IMR-90 (cell line): ENCODE data around the gene ERBB4. TPM values are rescaled to one million over a fixed set of nuclear protein-coding genes. Genes with fewer than 3 reads are reported as not detected.

Experiments used
- ATAC-seq: fragments of 200-7000 bp; cut with Tn5 transposase; 2 replicates; pipeline ENCODE4 v1.9.1; 2020; ENCODE audit warnings: low read depth, mild to moderate bottlenecking, moderate library complexity
- BruUV-seq: library from RNA; stranded (reverse); fragments of 400-500 nt; replicated peaks from 2 replicates; lab custom pipeline; 2021; lab: Mats Ljungman, UMichigan
- CTCF ChIA-PET: fragments of 300-600 bp; formaldehyde crosslinking; extraction: SDS; loops from one replicate; lab custom pipeline; 2021; ENCODE audit warnings: antibody characterized with exemption; lab: Yijun Ruan, JAX
- POLR2A ChIA-PET: fragments of 300-600 bp; sonication (Branson Sonifier 250); formaldehyde crosslinking; loops from one replicate; lab custom pipeline; 2022; ENCODE audit warnings: antibody characterized with exemption; ENCODE audit not compliant: unreplicated experiment; lab: Charles Lee
- DNase-seq: peaks from one replicate; pipeline ENCODE4 v3.0.0; 2013
- H2AFZ ChIP-seq: replicated peaks from 2 replicates; pipeline ENCODE3; 2013; ENCODE audit warnings: low read length, mild to moderate bottlenecking; ENCODE audit not compliant: poor library complexity
- H2AK5ac ChIP-seq: 2 replicates; pipeline ENCODE4 v1.6.1; 2013; ENCODE audit warnings: low read depth, low read length, inconsistent platforms
- H2AK9ac ChIP-seq: replicated peaks from 2 replicates; pipeline ENCODE3; 2013; ENCODE audit warnings: mild to moderate bottlenecking, low read depth, low read length, moderate library complexity; ENCODE audit not compliant: poor library complexity
- H2BK120ac ChIP-seq: 2 replicates; pipeline ENCODE4 v1.6.1; 2013; ENCODE audit warnings: low read depth, low read length, inconsistent platforms
- H2BK15ac ChIP-seq: 3 replicates; pipeline ENCODE4 v1.6.1; 2013; ENCODE audit warnings: low read depth, low read length, inconsistent platforms
- H2BK20ac ChIP-seq: 2 replicates; pipeline ENCODE4 v1.6.1; 2013; ENCODE audit warnings: low read depth, mild to moderate bottlenecking, inconsistent platforms, low read length, moderate library complexity
- H2BK5ac ChIP-seq: 2 replicates; pipeline ENCODE4 v1.6.1; 2013; ENCODE audit warnings: mild to moderate bottlenecking, low read depth, low read length, inconsistent platforms; ENCODE audit not compliant: poor library complexity, severe bottlenecking
- H3K14ac ChIP-seq: replicated peaks from 2 replicates; pipeline ENCODE4 v1.6.1; 2013; ENCODE audit warnings: low read depth, low read length, inconsistent platforms
- H3K18ac ChIP-seq: 2 replicates; pipeline ENCODE4 v1.6.1; 2013; ENCODE audit warnings: low read depth, low read length, control low read depth
- H3K23ac ChIP-seq: 2 replicates; pipeline ENCODE4 v1.6.1; 2013; ENCODE audit warnings: low read depth, low read length, inconsistent platforms
- H3K27ac ChIP-seq: 2 replicates; pipeline ENCODE4 v1.5.1; 2013; ENCODE audit warnings: mild to moderate bottlenecking, control low read depth, low read length; ENCODE audit not compliant: insufficient read depth
- H3K27me3 ChIP-seq: 2 replicates; pipeline ENCODE4 v1.6.1; 2013; ENCODE audit warnings: low read length; ENCODE audit not compliant: control insufficient read depth, insufficient read depth
- H3K36me3 ChIP-seq: 2 replicates; pipeline ENCODE4 v1.6.1; 2013; ENCODE audit warnings: low read length, mixed read lengths; ENCODE audit not compliant: control insufficient read depth, insufficient read depth
- H3K4ac ChIP-seq: 2 replicates; pipeline ENCODE4 v1.6.1; 2013; ENCODE audit warnings: low read depth, low read length, inconsistent platforms
- H3K4me1 ChIP-seq: 2 replicates; pipeline ENCODE4 v1.6.1; 2013; ENCODE audit warnings: low read length, mixed read lengths; ENCODE audit not compliant: control insufficient read depth, insufficient read depth
- H3K4me2 ChIP-seq: 2 replicates; pipeline ENCODE4 v1.6.1; 2013; ENCODE audit warnings: low read depth, mild to moderate bottlenecking, control low read depth, low read length, moderate library complexity
- H3K4me3 ChIP-seq: 2 replicates; pipeline ENCODE4 v1.5.1; 2013; ENCODE audit warnings: low read depth, mild to moderate bottlenecking, control low read depth, low read length, moderate library complexity; ENCODE audit not compliant: insufficient read depth
- H3K56ac ChIP-seq: 2 replicates; pipeline ENCODE4 v1.6.1; 2013; ENCODE audit warnings: low read length, inconsistent platforms; ENCODE audit not compliant: insufficient read depth; ENCODE audit errors: extremely low read depth
- H3K79me1 ChIP-seq, 2 experiments: 2 replicates each; pipeline ENCODE4 v1.6.1; 2013; ENCODE audit warnings: low read length in 2 of 2, inconsistent platforms in 1 of 2, low read depth in 1 of 2
- H3K9ac ChIP-seq: 2 replicates; pipeline ENCODE4 v1.6.1; 2013; ENCODE audit warnings: low read depth, low read length, control low read depth
- H3K9me1 ChIP-seq: 2 replicates; pipeline ENCODE4 v1.6.1; 2013; ENCODE audit warnings: low read length, inconsistent platforms; ENCODE audit not compliant: insufficient read depth
- H3K9me3 ChIP-seq: 2 replicates; pipeline ENCODE4 v1.6.1; 2013; ENCODE audit warnings: low read length; ENCODE audit not compliant: control insufficient read depth, insufficient read depth
- H4K20me1 ChIP-seq: 2 replicates; pipeline ENCODE4 v1.6.1; 2013; ENCODE audit warnings: low read length, inconsistent platforms; ENCODE audit not compliant: insufficient read depth
- H4K5ac ChIP-seq: 2 replicates; pipeline ENCODE4 v1.6.1; 2013; ENCODE audit warnings: mild to moderate bottlenecking, low read depth, low read length, control low read depth
- H4K8ac ChIP-seq, 2 experiments: 2 replicates each; pipeline ENCODE4 v1.6.1; 2013; ENCODE audit warnings: low read depth in 2 of 2, low read length in 2 of 2, control low read depth in 1 of 2, inconsistent platforms in 1 of 2
- H4K91ac ChIP-seq: 2 replicates; pipeline ENCODE4 v1.6.1; 2013; ENCODE audit warnings: low read depth, low read length, inconsistent platforms; ENCODE audit not compliant: insufficient read depth
- CHD1 ChIP-seq: IDR thresholded peaks from 2 replicates; pipeline ENCODE4 v1.6.1; 2012; ENCODE audit warnings: low read depth, low read length, improper control_type of control experiment
- MAZ ChIP-seq: IDR thresholded peaks from 2 replicates; pipeline ENCODE4 v1.6.1; 2012; ENCODE audit warnings: low read depth, mild to moderate bottlenecking, low read length, improper control_type of control experiment, moderate library complexity, borderline replicate concordance
- RFX5 ChIP-seq: IDR thresholded peaks from 2 replicates; pipeline ENCODE4 v1.8.0; 2012; ENCODE audit warnings: low read depth, mild to moderate bottlenecking, low read length, moderate library complexity
- WGBS, 2 experiments: methylation state at CpG; one replicate each; pipeline versions ENCODE4 v1.1.5 to v1.1.7; 2013; ENCODE audit warnings: missing lambda C conversion rate in 2 of 2; ENCODE audit not compliant: insufficient read length in 1 of 2; ENCODE audit errors: extremely low coverage in 2 of 2; 5-methylcytosine and 5-hydroxymethylcytosine counted together
- dilution Hi-C: fragments of 300-500 bp; cut with HindIII; formaldehyde crosslinking; loops from one replicate; pipeline ENCODE4 v1.14.3; 2018; ENCODE audit warnings: low sequenced_read_pairs; ENCODE audit not compliant: unreplicated experiment
- in situ Hi-C: fragments of 300-500 bp; cut with MboI; formaldehyde crosslinking; loops from 3 replicates; pipeline ENCODE4 v1.14.3; 2019; ENCODE audit warnings: low sequenced_read_pairs, inconsistent platforms, mixed read lengths
- intact Hi-C: fragments of 100-400 bp; cut with micrococcal nuclease; formaldehyde crosslinking; loops from 2 replicates; pipeline ENCODE4 v1.10.0; 2022
- polyA plus RNA-seq, 3 experiments: library from polyadenylated mRNA; depleted of rRNA; stranded (reverse); fragments of >200 nt; gene quantifications; 2 replicates each; pipeline ENCODE4 v1.2.3, GENCODE V29; 2012; ENCODE audit warnings: low replicate concordance in 1 of 3
- total RNA-seq: library from RNA; depleted of rRNA; stranded (reverse); fragments of >200 nt; gene quantifications from 2 replicates; pipeline ENCODE4 v1.2.3, GENCODE V29; 2012

Gene ERBB4
- total and polyA plus RNA-seq, 2 of the 4 experiments (the other 2 are of a cell fraction), result not detected

GRCh38 chr2:211923019-211923418, 615.6 kb downstream of the ERBB4 start:
- in situ Hi-C loops, result no loop called here
- no peak overlapping the region for H3K56ac ChIP-seq

More at GRCh38 chr2:211923019-211923418, 615.6 kb downstream of the ERBB4 start:
- Histone ChIP-seq H2BK5ac (no peak overlapping the region), H2BK20ac (no peak overlapping the region), H4K8ac (no peak overlapping the region), H3K79me1 (no peaks in the 10 kb centered on the region), H3K9ac (no peak overlapping the region), H3K9me3 (no peaks in the 10 kb centered on the region), H3K4me3 (no peak overlapping the region), H4K20me1 (no peaks in the 10 kb centered on the region), H2AK5ac (no peak overlapping the region), H3K9me1 (no peaks in the 10 kb centered on the region), H4K5ac (no peak overlapping the region), H3K27ac (no peak overlapping the region), H4K91ac (no peak overlapping the region), H3K36me3 (no peaks in the 10 kb centered on the region), H2AK9ac (no peak overlapping the region), H3K4ac (no peak overlapping the region), H3K27me3 (no peaks in the 10 kb centered on the region), H2BK120ac (no peak overlapping the region), H3K4me1 (no peaks in the 10 kb centered on the region), H3K14ac (no peak overlapping the region), H3K23ac (no peak overlapping the region), H2AFZ (no peak overlapping the region), H2BK15ac (no peak overlapping the region), H3K18ac (no peak overlapping the region), H3K4me2 (no peak overlapping the region)
- WGBS, 2 experiments, result 8% methylated on average over 2 of the region's 4 CpGs; no CpG with 5 or more reads in 1 of the 2 experiments
- intact Hi-C loops, result no loop called here
- DNase-seq (no peak), ATAC-seq (no peak)
- dilution Hi-C loops, result no loop called here
- POLR2A ChIA-PET, result no interaction called here
- CTCF ChIA-PET, result no interaction called here
- no TSS peak for BruUV-seq
- TF ChIP-seq MAZ, result no peak
- no peak for TF ChIP-seq CHD1
- TF ChIP-seq RFX5, result no peak
